Mesenteric fat pad (tissue), 1 donor: Measurements from ENCODE around the gene DISP3. TPM values are rescaled to one million over a fixed set of nuclear protein-coding genes. Genes with fewer than 3 reads are reported as not detected.
A peak's percentile ranks its signal among the peaks of the same experiment; 100 is the strongest.

Experiments
- DNase-seq: peaks from one replicate; pipeline ENCODE4 v3.0.0-alpha.2; 2020; ENCODE audit warnings: low spot score
- total RNA-seq: library from RNA; stranded (reverse); fragmentation: NEBNext Ultra II Directional; extraction: Animal tissue kit (Norgen Biotek cat#: 25700); gene quantifications from one replicate; pipeline ENCODE4 v1.2.1, GENCODE V29; 2021
- donor health status: DM: yes; HTN: yes; CAD: no.

DISP3 gene
- total RNA-seq, 1 donor from 2014 or later: not detected

GRCh38 chr1:11484321-11484655, 5.3 kb downstream of the DISP3 start:
- no peak for DNase-seq

- no peak for DNase-seq
Measured at GRCh38 chr1:11485191-11485590, 6.2 kb downstream of the DISP3 start.

DNA sequence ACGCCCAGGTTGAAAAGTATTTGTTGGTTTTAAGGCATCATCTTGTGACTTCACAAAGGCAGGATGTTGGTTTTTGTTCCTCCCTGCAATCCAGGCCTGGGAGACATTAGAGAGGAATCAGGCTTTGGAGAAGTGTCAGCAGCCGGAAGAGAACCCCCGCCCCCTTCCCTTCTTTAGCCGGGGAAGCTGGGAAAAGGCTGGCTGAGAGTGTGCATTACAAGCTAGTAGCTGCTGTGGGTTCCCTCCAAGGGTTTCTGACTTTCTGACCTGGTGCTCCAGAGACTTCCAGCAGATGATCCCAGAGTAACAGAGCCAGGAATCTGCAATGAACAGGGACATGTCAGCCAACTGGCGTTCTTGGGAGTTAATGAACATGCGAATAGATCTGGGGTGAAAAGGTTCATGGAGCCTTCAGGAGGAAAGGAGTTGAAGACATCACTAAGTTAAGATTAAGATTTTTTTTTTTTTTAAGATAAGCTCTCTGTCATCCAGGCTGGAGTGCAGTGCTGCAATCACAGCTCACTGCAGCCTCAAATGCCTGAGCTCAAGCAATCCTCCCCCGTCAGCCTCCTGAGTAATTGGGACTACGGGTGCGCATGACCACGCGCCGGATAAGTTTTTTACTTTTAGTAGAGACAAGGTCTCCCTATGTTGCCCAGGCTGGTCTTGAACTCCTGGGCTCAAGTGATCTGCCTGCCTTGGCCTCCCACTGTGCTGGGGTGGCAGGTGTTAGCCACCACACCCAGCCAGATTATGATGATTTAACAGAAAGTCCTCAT, 7.5 kb downstream of the DISP3 start:
- no peak for DNase-seq

- DNase-seq: peak; percentile 43
Measured at GRCh38 chr1:11487196-11487751, 8.3 kb downstream of the DISP3 start.

DNA sequence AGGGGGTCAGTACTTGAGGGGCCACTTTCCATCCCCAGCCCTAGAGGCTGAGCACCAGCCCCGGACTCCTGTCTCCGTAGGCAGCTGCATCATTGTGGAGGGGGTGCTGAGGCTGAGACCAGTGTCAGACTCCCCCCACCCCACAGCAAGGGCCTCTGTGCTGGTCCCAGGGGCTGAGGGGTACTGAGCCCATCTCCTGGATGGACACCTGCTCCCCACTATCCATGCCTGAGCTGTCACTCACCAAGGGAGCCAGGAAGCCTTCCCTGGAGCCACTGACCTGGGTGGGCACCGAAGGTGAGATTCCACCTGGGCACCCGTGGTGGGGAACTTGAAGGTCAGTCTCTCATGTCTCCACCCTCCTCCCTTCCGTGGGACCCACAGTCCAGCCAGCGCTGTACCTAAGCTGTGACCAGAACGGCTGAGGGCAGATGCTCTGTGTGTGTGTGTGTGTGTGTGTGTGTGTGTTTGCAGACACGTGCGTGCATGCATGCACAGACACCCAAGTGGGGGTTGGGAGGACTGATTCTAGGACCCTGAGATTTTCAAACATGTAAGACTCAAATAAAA, 9.3 kb downstream of the DISP3 start:
- peak; percentile 81 for DNase-seq

DNA sequence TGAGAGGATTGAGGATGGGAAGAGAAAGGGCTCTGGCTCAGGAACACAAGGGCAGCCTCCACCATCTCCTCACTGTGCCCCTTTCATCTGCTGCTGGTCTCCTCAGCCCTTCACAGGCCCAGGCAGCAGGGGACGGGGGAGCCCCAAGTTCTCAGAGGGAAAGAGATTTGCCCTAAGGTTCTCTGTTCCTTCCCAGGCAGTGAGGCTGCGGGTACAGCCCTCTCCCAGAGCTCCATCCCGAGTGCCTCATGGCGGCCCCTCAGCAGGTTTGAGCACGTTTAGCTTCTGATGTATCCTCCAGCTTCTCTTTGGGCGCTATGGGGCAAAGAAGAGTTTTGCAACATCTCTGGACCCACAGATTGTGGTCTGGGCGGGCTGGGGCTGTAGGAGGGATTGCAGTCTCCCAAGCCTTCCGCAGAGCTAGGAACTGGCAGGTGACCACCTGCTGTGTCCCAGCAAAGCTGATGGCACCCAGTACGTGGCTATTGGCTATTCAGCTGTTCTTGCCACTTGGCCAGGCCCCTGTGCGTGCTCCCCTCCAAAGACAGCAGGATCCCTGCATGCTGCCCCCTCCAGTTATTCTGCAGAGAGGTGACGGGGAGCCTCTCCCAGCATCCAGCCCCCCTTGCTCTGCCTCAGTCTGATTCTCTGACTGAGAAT, 10.1 kb downstream of the DISP3 start:
- DNase-seq: peak; percentile 75

- peak; percentile 53 for DNase-seq
Measured at GRCh38 chr1:11492235-11492634, 13.3 kb downstream of the DISP3 start.

DNA sequence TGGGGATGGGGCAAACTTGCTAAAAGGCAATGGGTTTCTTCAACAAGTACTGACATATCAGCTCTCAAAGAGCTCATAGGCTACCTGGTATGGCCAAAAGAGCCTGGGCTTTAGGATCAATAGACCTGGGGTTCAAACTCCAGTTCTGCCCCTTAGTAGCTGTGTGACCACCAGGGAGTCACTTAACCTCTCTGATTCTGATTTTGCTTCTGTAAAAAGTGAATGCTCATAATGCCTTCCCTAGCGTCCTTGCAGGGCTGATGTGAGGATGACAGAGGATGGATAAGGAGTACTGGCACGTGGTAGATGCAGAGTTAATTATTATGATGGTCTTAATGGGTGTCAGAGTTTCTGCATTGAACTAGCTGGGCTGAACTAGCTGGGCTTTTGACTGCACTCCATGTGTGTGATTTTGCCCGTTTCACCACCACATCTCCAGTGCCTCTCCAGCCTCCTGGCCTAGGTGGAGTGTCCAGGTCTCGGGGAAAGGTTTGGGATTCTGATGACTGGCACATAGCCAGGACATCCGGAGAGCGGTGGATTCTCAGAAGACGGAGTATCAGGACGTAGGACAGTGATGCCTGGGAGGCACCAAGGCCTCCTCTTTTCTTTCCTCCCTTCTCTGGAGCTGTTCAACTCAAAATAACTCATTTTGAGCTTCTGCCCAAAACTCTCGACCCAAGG, 15.2 kb downstream of the DISP3 start:
- peak; percentile 22 for DNase-seq

DNA sequence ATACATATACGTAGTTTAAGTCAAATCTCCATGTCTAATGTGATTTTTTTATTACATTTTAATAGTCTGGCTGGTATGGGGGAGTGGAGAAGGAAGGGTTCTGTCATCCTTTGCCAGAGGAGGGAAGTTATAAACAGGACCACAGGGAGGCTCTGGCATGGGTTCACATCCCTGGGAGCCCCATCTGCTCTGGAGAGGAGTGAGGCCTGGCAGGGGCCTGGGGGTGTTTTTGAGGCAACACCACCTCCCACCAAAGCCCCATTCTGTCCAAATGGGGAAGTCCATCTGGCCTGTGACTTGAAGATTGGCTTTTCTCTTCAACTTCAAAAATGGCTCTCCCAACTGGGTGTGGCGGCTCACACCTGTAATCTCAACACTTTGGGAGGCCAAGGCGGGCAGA, 15.8 kb downstream of the DISP3 start:
- DNase-seq: no peak

DNA sequence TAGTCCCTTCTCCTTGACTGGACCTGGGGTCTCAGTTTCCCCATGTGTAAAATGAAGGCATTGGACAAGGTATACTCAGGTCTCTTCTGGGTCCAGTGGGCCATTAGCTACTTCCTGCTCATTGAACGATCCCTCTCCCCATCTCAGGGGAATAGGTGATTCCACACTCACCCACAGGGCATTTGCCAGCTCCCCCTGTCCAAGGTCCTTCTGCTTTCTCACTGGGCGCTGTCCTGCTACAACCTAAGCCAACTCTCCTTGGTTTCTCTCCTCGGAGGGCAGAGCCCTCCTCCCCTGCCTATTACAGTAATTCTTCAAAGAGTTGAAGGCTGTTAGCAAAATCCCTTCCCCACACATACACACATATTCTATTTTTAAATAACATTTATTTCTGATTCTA, 16.6 kb downstream of the DISP3 start:
- peak; percentile 5 for DNase-seq

GRCh38 chr1:11496551-11497080, 17.7 kb downstream of the DISP3 start:
- peak; percentile 62 for DNase-seq

DNA sequence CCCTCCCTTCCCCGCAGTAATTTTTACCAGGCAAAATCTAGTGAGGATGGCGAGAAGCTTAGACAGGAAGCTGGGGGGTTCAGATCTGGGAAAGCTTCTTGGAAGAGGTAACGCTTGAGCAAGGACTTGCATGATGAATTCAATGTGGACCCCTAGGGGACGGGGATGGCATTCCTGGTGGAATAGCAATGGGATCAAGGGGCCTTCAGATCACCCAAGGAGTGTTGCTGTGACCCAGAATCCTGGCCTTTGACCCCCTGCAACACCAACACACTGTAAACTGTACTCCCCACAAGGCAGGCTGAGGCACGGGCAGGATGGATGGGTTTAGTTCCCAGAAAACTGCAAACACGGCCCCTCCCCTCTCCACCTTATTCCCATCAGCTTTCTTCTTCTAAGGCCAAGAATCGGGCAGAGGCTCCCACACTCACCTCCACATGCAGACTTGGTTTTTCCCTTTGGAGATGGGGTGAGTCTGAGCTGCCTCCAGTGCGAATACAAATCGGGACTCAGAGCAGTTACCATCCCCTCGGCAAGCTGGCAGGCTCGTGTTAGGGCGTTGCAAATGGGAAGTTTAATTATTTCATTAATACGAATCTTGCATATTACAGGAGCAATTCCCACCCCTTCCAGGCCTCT, 20.1 kb downstream of the DISP3 start:
- DNase-seq: peak; percentile 75

DNA sequence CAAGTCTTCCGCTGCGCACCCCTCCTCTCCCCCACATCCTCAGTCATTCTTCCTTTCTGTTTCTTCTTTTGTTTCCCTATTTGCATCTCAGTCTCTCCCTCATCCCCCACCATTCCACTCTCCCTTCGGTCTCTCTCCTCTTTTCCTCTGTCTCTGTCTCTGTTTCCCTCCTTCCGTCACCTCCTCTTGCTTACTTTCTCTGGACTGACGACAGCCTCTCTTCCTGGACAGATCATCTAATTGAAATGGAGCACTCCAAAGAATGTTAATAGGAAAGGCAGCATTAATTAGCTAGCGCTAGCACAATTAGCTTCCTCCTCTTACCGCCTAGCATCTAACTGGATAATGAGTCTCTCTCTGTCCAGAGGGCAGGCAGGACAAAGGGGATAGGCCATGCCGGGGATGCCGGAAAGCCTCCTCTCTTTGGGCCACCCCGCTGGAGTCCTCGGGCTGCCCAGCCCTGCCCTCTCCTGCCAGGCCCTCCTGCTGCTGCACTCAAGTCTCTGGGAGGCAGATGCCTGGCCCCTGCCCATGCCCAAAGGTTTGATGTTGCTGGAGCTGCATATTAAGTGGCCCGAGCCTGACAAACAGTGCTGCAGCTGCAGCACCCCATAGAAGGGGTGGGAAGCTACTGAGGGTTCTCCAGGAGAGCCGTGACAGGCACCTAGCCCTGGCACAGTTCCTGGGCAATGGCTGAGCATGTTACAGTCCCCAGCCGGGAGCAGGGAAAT, 20.8 kb downstream of the DISP3 start:
- DNase-seq: peak; percentile 82

GRCh38 chr1:11500881-11501280, 21.9 kb downstream of the DISP3 start:
- DNase-seq: peak; percentile 71

DNA sequence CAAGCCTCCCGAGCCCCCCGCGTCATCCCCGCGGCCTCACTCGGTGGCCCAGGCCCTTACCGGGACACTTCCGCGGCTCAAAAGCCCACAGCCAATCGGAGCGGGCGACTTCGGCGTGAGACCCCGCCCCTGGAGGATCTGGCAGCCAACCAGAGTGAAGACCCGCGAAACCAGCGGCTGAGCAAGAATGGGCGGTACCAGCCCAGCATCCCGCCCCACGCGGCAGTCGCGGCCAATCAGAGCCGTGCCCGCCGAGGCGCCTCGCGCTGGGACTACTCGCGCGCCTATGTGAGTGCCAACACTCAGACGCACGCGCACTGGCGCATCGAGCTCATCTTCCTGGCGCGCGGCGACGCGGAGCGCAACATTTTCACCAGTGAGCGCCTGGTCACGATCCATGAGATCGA, 22.5 kb downstream of the DISP3 start:
- DNase-seq: peak; percentile 86

DNA sequence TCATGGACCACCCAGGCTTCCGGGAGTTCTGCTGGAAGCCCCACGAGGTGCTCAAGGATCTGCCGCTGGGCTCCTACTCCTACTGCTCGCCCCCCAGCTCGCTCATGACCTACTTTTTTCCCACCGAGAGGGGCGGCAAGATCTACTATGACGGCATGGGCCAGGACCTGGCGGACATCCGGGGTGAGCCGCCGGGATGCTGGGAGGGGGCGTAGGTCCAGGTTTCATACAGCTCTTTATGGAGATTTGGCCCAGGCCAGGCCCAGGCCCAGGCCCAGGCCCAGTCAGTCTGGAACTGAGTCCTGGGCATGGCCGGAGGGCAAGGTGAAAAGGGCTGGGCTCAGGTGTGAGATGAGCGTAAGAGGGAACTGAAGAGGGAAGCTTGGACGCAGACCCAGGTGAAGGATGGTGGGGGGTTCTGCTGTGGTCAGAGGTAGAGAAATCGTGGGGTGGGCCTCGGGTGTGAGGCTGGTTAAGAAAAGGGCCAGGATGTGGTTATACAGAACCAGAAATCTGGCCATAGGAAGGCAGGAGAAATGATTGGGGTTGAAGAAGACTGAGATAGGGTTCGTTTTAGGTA, 23.0 kb downstream of the DISP3 start:
- peak; percentile 60 for DNase-seq

DNA sequence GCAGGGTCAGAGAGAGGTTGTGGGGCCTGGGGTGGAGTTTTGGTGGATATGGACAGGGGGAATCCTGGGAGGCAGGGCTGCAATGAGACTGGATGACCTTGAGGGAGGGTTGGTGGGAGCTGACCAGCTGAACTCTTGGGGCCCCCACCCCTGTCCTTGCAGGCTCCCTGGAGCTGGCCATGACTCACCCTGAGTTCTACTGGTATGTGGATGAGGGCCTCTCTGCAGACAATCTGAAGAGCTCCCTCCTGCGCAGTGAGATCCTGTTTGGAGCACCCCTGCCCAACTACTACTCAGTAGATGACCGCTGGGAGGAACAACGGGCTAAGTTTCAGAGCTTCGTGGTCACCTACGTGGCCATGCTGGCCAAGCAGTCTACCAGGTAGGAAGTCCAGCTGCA, 23.6 kb downstream of the DISP3 start:
- peak; percentile 55 for DNase-seq

GRCh38 chr1:11504599-11504998, 25.6 kb downstream of the DISP3 start:
- DNase-seq: no peak

- no peak for DNase-seq
Measured at GRCh38 chr1:11505591-11506538, 26.9 kb downstream of the DISP3 start.
